NCI-H748 treated with DMSO at 0.1 percent for 48 hours (cell line): ENCODE measurements around the gene ACAD9.
"Not testable (repeated sequence)": the region's sequence is repeated elsewhere in the genome, so short reads cannot be mapped to it uniquely, and the experiment has no call there.

Experiments used
- DNase-seq: peaks from one replicate; lab custom pipeline; 2025; lab: John Stamatoyannopoulos, UW

Gene ACAD9

DNA sequence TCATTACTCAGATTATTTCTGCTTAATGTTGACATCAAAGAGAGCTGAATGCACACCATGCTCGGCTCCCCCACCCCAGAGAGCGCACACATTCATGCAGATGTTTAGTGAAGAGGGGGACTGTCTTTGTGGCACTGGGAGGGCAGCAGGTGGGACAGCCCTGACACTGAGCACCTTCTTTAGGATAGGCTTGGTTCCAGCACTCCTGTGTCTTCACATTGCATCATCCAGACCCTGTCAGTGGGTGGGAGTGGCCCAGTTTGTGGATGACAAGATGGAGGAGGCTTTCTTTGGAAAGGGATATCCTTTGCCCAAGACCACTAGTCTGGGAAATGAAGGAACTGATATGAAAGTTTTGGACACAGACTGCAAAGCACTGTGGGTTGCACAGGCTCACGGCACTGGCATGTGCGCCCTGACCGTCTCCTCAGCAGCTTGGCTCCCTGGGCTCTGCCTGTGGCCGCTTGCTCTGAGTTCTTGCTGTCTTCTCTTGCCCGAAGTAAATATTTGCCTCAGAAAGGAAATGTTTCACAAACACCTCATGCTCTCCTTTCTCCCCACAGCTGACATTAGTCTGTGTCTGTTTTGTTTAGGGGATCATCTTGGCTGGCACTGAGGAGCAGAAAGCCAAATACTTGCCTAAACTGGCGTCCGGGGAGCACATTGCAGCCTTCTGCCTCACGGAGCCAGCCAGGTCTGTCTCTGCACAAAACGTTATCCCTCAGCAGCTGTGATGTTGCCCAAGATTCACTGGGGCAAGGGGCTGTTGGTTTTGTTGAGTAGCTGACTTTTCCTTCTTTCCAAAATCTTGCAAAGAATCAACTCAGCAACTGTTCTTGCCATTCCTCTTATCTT lies 16.6 kb downstream of the ACAD9 start:
- no peak for DNase-seq

- no peak for DNase-seq
Measured at GRCh38 chr3:128902426-128902825, 23.0 kb downstream of the ACAD9 start.

DNA sequence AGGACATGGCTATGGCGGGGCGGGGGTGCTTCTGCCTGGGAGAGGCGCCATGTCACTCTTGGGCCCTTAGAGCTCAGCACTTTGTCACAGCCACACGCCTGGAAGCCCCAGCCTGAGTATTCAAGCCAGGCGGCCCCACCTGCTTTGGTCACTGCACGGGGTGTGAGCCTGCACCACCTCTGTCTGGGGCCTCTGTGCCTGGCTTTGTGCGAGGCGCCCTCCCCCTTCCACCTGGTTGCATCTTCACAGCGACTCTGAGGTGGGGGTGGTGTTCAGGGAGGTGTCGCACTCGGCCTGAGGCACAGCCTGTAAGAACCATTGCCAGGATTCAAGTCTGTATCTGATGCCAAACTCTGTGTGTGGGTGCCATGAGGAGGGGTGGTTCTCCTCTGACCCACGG lies 24.1 kb downstream of the ACAD9 start:
- no peak for DNase-seq

DNA sequence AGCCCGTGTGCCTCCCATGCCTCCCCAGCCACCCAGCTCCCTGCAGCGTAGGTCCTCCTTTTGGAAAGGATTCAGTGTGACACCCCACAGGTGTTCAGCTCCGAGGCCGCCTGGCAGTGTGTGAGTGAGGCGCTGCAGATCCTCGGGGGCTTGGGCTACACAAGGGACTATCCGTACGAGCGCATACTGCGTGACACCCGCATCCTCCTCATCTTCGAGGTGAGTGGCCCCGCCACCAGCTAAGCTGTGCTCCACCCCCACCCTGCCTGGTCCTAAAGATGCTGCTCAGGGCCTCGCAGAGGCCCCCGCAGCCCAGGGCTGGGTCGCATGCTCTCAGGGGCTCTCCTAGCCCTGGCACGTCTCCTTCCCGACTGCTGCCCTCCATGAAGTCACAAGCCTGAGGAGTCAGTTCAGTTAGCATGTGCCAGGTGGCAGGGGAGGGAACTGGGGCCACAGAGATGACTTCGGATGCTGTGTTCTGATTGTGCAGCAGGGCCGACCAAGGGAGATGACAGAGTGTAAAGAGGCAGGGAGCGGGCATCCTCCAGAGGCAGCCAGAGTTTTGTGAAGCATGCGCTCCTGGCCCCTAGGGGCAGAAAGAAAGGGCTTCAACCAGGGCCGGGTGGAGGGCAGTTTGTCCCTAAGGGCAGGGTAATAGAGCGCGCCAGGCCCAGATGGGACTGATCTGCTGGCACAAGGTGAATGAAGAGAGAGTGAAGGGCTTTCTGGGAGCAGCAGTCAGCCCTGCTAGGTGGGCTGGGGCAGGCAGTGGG lies 26.8 kb downstream of the ACAD9 start:
- DNase-seq: no peak

- no peak for DNase-seq
Measured at GRCh38 chr3:128906804-128907525, 27.5 kb downstream of the ACAD9 start.

GRCh38 chr3:128907706-128908445 lies 28.5 kb downstream of the ACAD9 start:
- DNase-seq: no peak

- no peak for DNase-seq
Measured at GRCh38 chr3:128908951-128909350, 29.5 kb downstream of the ACAD9 start.

- DNase-seq: no peak
Measured at GRCh38 chr3:128910006-128910405, 30.6 kb downstream of the ACAD9 start.

GRCh38 chr3:128911911-128912310 lies 32.5 kb downstream of the ACAD9 start:
- no peak for DNase-seq

DNA sequence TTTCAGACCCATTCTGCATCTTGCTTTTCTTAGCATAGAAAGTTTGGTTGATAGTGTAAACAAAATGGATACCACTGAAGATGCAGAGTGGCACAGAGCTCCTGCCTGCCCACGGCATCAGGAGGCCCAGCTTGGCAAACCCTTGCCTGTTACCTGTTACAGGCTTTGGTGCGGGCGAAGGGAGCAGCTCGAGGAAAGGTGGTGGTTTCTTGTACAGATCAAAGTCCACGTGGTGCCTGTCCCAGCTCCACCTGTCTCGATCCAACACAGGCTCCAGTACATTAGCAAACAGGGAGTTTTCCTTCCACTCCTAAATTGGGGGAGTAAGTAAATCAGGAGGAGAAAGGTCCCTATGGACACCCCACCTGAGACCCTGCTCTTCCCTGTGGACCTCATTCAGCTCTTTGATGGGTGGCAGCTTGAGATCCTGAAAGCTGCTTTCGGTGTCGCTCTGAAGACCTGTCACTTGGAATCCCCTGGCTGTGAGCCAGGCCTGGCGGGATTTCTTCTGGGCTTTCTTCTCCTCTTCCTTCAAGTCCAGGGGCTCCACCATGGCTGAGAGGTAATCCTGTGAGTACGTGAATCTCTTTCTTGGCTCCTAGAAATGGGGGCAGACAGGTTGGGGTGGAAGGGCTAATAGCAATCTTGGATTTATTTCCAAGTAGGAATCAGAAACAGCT lies 35.7 kb downstream of the ACAD9 start:
- DNase-seq: no peak

DNA sequence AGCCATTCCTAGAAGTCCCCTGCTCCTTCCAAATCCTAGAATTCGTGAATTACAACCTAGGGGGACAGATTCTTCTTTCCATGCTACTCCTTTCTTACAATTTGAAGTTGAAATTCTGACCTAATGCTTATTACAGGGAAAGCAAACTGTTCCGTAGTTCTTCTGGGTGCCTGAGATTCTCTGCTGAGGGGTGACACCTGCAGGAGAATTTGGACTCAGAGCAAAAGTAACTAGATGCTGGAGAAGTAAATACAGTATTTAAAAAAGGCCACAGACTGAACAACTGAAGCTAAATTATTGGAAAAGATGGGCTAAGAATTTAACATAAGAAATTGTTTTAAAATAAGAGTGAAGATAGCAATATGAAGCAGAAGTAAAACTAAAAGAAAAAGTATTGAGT lies 37.9 kb downstream of the ACAD9 start:
- no peak for DNase-seq

DNA sequence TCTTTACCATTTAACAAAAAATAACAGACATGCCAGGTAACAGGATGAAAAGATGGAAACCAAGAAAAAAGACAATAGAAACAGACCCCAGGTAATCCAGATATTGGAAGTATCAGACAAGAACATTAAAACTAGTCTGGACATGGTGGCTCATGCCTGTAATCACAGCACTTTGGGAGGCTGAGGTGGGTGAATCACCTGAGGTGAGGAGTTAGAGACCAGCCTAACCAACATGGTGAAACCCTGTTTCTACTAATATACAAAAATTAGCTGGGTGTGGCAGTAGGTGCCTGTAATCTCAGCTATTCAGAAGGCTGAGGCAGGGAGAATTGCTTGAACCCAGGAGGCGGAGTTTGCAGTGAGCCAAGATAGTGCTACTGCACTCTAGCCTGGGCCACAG lies 40.6 kb downstream of the ACAD9 start:
- no peak for DNase-seq

- DNase-seq: no peak
Measured at GRCh38 chr3:128922804-128923459, 43.5 kb downstream of the ACAD9 start.

- no peak for DNase-seq
Measured at GRCh38 chr3:128923576-128923975, 44.2 kb downstream of the ACAD9 start.

DNA sequence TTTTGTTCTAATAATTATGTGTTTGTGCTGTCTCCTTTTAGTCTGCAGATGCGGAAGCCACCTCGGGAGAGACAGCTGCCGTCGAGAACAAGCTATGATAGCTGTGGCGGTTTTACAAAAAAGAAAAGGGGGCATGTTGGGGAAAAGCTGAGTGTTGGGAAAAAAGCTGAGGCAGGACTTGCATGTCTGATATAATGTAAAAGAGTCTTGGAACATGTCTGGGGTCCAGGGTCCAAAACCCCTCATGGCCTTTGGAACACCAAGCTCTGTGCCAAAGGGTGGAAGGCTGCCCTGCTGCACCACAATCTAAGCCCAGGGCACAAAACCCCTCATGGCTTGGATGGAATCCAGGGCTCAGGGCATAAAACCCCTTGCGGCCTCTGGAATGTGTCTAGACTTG lies 44.6 kb downstream of the ACAD9 start:
- not testable (repeated sequence) for DNase-seq

GRCh38 chr3:128929364-128929763 lies 49.9 kb downstream of the ACAD9 start:
- DNase-seq: no peak

DNA sequence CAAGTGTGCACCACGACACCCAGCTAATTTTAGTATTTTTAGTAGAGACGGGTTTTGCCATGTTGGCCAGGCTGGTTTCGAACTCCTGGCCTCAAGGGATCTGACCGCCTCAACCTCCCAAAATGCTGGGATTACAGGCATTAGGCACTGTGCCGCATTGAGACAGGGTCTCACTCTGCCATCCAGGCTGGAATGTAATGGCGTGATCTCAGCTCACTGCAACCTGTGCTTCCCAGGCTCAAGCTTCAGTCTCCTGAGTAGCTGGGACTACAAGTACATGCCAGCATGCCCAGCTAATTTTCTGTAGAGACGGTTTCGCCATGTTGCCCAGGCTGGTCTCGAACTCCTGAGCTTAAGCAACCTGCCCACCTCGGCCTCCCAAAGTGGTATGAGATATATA lies 51.6 kb downstream of the ACAD9 start:
- DNase-seq: no peak

GRCh38 chr3:128932516-128933212 lies 53.2 kb downstream of the ACAD9 start:
- DNase-seq: no peak

GRCh38 chr3:128933213-128933921 lies 53.9 kb downstream of the ACAD9 start:
- DNase-seq: no peak

- DNase-seq: no peak
Measured at GRCh38 chr3:128933922-128934253, 54.5 kb downstream of the ACAD9 start.
